GM04504 (cell line): ENCODE data around the gene CHCHD6.

Experiments used
- DNase-seq: peaks from one replicate; pipeline ENCODE4 v3.0.0-alpha.2; 2012; ENCODE audit warnings: low read depth

Gene CHCHD6, protein sequence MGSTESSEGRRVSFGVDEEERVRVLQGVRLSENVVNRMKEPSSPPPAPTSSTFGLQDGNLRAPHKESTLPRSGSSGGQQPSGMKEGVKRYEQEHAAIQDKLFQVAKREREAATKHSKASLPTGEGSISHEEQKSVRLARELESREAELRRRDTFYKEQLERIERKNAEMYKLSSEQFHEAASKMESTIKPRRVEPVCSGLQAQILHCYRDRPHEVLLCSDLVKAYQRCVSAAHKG

DNA sequence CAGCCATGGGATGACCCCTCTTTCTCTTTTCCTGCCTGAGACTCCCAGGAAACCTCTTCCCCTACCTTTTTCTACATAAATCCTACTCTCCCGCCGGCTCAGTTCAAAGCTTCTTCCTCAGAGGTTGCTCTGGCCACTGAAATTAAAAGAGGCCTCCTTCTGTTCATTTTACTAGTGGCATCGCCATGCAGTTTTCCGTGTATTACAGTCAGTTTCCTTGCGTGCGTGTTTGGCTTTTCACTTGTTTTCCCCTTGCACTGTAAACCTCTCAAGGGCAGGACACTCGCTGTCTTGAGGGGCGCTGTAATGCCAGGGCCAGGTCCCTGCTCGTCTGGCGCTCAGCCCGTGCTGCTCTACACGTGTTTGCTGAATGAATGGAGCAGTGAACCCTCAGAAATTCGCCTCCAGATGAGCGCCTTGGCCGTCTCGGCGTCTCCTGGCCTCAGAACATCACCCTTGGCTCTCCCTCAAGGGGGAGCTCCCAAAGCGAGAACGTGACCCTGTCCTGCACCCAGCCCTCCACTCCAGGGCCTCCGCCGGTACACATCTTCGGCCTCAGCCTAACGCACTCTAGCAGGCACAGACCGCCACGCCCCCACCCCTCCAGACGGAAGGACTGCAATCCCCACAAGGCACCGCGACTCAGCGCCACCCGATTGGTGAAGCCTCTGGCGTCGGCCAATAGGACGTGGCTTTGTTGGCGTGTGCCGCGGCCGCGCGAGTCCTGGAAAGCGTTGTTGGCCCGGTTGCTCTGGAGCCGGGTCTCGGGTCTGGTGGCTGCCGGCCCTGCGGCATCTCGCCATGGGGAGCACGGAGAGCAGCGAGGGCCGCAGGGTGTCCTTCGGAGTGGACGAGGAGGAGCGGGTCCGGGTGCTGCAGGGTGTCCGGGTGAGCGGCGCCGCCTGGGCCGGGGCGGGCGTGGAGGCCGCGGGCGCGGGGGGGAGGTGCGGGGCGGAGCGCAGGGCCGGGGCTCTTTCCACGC lies at the start of gene CHCHD6:
TSS of gene CHCHD6 (plus strand) at position 729 of the 982 bp plus-strand sequence. CDS start at position 802, 73 bp downstream.
- DNase-seq = peak; percentile 85

DNA sequence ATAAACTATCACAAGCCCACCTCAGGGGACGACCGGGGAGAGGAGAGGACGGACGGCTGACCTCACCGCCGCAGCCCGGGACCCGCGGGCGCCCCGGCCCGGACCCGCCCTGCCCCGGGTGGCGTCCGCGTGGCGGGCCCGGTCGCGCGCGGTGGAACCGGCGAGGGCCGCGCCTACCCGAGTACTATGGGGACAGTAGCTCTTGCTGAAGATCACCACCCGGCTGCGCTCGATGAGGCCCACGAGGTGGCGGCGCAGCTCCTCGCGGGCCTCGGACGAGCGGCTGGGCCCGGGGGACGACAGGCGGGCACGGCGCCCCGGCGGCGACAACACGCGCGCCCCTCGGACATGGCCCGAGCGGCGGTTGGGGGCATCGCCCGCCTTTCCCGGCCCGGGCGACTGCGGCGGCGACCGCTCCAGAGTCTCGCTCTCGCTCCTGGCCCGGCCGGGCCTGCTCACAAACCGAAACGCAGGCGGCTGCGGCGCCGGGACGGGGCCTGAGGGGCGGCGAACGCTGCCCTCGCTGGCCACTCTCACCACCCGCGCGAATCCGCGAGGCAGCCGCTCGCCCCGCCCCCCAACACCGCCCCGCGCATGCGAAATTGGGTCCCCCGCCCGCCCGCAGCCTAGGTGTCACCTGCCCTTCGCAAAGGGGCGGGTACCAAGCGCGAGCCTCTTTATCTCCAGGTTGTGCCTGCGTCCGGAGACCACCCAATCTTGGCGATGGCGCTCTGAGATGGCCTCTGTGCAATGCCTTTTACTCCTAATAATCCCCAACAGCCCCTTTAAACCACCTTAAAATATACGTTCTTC lies 49.3 kb upstream of the CHCHD6 start, which contains the start of gene TXNRD3:
TSS of gene TXNRD3 (minus strand) at position 554 of the 813 bp plus-strand sequence.
- DNase-seq = peak; percentile 33

DNA sequence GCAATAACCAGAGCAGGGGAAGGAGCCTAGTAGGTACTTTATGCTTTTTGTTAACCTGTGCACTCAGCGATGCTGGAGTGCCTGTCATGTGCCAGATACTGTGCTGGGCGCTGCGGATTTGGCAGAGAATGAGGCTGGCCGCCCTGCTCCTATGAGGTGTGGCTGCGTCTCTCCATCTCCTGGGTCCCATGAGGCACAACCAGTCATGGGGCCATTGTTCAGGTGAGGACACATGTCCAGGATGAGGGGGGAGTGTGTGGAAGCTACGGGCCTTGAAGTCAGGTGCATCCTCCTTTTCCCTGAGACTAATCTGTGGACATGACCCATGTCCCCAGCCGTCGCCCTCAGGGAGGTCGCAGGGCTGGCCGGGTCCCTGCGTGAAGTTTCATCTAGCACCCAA lies 48.2 kb upstream of the CHCHD6 start:
- DNase-seq = no peak

DNA sequence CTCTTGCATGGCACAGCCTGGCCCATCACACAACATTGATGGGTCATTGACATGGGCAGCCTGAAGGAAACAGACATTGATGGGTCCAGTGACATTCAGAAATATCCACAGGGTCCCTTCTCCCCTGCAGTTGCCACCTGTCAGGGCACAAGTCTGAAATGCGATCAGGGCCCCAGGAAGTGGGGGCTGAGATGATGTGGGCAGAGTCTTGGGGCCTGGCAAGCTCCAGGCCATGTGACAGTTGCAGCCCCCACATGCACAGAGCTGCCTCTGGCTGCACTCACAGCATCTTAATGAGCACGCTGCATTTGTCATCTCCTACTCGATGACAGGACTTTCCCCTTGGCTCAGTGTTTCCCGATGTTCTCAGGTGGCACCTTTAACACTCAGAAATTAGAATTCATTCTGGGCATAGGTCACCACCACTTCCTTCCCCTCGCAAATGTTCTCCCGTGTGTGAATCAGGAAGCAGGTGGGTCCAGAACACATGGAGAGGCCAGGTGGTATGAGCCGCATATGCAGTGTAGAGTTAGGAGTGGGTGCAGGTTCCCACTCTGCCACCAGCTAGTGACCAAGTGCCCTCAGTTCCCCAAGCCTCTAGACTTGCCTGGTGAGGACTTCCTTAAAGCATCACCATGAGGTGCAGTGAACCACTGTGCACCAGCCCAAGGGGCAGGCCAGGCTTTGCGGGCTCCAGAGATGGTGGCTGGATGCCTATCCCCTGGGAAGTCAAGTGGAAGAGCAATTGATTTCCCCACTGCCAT lies 47.5 kb upstream of the CHCHD6 start:
- no peak for DNase-seq

DNA sequence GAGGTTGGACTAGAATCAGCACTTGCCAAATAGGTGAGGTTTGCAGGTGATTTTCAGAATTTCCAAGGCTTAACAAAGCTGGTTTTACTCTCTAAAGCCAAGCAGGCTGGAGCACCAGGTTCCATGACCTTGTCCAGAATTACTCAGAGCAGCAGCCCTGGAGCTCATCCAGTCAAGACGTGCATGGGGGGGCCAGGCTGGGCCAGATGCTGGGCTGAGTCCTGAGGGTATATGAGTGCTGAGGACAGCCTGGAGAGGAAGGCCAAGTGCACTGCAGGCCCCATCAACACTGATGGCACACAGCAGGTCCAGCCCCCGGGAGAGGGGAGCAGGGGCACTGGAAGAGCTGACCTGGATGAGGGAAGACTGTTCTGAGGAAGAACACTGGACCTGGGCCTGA lies 46.1 kb upstream of the CHCHD6 start:
- no peak for DNase-seq

DNA sequence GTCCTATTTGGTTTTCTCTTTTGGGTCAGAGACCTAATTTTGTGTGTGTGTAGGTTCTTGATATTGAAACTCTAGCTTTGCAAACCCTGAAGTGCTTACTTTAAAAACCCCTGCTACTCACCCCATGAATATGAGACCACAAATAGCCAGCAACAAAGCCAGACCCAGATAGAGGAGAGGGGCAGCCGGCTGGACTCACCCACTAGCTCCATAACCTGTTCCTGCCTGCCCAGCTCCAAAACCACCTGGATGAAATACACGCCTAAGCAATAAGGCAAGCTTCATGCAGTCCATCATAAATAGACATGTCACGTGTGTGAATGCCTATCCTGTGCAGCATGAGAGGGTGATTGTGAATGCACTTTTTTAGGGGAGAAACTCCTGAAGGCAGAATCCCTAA lies 45.5 kb upstream of the CHCHD6 start:
- no peak for DNase-seq

DNA sequence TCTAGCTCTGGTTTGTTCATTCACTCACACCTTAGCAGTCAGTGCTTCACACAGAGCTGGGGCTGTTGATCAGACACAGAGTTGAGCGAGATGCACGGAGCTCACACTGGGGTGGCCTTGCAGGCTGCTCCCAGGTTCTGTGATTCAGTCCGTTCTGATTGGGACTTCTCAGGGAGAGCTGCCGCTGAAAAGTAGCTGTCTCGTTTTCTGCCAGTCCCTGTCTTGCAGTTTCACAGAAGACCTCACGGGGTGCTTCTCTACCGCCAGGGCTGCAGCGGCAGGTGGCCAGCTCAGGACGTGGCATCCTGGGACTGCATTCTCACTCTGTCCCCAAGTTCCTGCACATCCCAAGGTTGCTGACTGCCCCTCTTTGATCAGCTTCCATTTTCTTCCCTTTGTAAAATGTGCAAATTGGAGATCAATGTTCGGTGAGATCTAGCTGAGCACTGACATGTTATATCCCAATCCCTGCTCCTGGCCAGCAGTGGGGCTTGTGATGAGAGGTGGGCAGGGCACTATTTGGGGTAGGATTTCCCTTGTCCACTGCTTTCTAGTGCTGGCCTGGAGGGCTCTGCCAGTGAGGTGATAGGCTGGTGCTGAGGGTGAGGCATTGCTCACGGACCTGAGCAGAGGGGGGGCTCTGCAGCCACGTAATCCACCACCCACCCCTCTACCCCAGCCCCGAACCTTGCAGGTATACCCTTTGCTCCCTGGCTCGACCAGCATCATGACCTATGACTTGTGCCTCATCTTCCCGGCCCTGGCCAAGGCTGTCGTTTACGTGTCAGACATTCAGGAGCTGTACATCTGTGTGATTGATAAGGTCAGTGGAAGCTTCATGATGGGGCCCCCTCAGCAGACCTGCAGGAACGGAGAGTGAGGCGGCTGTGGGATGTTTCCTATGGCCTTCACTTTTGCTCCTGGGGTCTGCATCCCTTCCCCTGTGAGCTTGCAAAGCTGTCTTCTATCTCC lies 43.8 kb upstream of the CHCHD6 start:
- DNase-seq = no peak

DNA sequence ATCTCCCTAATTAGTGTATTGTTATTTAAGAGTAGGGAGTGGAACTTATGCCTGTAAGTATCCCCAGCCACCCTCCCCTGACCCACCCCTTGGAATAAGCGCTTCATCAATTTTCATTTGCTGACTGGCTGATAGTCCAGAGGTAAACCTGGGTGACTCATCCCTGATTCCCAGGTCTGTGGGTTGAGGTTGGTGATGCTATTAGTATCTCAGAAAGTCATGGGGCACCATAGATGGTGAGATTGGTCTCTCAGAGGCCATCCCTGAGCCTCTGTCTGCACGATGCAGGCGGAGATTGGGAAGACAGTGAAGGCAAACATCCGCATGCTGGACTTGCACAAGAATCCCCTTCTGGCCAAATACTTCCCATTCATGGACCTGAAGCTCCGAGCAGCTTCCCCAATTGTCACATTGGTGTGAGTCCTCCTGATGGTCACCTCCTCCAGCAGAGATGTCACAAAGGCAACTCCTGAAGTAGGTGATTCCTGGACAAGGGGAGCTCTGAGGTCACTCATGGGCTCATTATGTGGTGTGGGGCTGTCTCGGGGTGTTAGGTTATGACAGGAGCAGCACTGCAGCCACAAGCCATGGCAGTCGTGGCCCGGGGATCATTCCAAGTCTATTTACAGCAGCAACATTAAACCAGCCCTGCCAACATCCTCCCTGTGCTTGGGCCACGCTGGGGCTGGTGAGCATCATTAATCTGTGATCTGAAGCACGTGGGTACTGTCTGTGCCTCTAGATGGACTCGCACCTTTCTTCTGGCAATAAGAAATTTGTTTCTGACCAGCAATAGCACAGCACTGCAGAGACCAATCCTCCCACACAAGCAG lies 42.3 kb upstream of the CHCHD6 start:
- no peak for DNase-seq

DNA sequence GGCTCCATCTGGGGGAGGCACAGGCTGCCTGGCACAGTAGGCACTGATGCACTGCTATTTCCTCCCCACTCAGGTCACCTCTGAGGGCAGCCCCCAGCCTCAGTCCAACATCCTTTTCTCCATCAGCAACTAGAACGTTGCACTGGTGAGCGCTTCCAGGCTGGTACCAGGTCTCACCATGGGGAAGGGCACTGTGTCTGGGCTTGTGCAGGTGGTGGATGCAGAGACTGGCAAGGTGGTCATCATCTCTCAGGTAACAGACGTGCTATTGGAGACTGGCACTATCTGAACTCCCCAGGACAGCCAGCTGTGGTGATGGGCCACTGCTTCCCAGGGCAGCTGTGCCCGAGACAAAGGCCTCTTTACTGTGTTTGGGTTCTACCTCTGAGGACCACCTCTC lies 40.8 kb upstream of the CHCHD6 start:
- DNase-seq = no peak

DNA sequence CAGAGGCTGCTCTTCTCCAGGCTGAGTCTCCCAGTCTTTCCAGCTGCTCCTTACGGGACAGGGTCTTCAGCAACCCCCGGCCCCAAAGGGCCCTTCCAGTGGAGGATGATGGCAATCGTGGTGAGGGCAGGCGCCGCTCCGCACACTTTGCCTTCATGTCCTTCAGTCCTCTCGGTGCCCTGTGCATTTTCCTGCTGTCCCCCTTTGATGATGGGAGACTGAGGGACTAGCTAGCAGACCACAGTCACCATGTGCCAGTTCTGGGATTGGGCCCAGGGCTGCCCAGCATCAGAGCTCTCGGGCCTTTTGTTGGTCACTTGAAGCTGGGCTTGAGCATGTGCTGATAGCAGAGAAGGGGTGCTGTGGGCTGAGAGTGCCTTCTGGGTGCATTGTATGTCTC lies 40.3 kb upstream of the CHCHD6 start:
- DNase-seq = no peak

DNA sequence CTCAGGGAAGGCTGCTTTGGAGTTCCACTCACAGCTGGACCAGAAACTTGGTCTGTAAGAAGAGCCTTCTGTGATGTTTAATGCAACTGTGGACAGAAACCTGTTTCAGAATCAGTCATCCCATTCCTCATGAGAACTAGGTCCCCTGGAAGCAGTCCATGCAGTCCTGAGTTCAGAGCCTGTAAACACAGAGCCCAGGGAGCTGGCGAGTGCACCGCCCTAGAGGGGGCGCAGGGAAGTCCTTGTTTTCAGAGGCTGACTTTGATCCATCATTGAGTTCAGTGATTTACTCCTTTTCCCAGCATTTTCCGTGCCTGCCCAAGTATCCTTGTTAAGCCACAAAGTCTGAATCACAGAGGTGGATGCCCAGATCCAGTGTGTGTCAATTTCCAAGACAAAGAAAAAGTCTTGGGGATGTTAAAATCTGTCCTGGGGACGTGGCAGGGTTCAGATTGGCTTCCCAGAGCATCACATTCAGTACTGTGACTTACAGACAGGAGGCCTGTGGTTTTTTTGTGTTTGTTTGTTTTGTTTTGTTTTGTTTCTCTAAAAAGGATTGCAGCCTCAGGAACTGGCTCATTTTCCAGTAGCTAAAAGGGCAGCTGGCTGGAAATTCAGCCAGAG lies 39.3 kb upstream of the CHCHD6 start:
- DNase-seq = no peak

DNA sequence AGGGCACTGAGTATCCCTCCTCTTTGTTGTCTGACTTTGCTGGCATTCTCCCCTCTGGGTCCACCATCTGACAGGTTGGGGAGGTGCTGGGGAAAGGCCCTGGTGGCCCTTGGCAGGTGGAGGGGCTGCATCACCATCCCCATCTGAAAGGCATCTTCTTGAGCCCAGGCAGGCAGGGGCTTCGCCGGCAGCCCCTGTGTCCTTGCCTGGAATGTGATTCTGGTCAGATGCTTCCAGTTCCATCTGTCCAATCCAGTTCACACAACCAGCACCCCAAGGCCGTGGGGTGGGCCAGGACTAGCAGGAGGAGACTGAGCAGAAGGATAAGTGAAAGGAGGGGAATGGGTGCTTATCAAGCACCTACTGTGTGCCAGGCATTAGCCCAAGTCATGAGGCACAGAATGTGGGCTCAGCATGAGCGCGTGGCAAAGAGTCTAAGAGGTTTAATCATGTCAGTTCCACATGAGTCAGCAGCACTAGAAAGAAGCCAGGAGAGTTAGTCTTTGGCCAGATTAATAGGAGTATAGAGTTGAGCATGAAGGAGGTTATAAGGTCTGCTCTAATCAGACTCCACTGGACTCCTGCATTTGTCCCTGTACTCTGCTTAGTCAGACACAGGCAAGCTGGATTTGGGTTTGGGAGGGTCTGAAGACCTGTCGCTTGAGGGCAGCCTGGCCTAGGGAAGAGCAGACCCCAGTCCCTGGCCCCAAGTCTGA lies 38.7 kb upstream of the CHCHD6 start:
- no peak for DNase-seq

DNA sequence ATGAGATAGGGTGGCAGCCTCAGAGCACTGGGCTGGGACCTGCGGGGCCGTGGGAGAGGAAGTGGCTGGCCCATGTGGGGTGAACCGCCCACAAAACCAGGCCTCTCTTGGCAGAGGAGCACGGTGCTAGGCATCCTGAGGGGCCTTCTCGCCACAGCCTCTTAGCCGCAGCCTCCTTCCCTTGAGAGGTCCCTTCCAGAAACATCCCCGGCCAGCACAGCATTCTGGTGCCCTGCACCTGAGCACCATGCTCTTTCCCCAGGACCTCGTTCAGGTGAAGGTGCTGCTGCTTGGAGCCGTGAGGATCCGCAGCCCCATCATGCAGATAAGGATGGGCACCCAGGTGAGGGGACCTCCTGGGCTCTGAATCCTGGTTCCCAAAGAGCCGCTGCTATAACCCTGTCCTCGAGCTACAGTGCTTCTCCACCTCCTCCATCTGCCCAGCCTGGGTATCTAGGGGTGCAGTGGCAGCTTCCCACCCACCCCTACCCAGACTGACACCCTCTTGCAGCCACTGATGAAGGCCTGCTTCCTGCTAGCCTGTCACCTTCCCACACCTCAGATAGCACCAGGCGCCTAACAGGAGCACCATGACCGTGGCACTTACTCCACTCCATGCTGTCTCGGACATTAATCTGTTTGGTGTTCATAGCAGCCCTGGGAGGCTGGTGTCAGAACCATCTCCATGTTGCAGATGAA lies 37.9 kb upstream of the CHCHD6 start:
- no peak for DNase-seq

DNA sequence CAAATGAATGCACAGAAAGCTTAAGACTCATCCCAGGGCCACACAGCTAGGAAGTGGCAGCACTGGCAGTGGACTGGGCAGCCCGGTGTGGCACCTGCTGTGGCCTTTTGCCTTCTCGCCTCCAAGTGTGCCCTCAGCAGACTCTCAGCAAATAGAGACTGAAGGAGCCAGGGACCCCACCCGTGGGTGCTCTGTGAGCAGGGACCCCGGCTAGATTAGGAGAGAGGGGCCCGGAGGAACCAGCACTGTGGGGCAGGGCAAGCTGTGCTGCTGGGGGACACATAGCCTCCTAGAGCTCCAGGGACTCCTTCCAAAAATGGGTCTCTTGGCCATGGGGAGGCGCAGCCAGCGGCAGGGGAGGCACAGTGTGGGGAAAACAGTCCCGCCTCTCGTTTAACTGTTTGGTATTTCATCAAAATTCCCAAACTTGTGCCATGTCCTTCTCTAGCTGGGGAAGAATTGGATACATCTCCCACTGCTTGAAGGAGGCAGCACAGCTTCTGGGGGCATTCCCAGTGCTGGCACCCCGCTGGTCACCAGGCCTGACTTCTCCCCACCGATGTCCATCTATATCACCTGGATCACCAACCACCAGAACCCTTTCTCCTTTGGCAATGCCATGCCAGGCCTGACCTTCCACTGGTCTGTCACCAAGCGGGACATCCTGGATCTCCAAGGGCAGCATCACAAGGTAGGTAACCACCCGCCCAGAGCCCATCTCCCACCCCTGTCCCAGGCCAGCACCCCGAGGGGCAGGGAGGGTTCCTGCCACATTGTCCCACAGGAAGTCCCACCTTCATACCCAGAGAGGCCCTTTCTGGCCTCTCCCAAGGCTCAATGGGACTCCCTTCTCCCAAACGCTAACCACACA lies 37.1 kb upstream of the CHCHD6 start:
- DNase-seq = no peak

DNA sequence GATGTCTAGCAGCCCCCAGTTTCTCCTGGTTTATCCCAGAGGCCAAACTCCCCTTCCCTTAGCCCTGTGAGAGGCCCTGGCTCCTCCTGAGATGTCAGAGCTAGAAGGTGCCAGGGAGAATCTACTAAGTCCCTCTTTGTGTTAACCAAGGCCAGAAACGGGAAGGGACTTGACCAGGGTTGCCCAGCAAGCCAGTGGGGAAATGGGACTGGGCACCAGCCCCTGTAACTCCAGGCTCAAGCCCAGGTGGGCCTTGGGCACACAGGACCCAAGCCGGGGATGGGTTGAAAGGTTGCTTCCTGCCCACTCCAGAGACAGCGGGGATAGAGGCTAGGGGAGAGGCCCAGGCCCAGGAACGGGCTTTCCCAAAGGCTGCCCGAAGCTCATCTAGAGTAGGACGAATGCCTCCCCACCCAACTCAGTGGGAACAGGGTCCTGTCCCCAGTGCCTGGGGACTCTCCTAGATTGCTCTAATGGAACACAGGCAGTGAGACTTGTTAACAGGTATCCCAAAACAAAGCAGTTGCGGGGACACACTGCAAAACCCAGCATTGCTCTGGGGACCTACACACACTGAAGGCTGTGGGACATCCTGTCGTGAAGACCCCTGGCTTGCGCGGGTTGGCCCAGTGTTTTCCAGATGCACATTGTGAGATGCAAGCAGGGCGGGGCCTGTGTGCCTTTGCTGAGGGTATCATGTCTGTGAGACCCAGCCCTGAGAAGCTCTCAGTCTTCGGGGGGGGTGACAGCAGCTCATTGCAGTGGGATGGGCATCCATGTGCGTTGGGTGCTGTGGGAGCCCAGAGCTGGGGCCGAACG lies 36.2 kb upstream of the CHCHD6 start:
- no peak for DNase-seq
